22Rv1 (cell line): ENCODE measurements around the gene RIGI.

Experiments
- CTCF ChIP-seq: fragments of 450-650 bp; IDR thresholded peaks from 2 replicates; pipeline ENCODE4 v1.5.1; 2017; ENCODE audit warnings: mild to moderate bottlenecking
- ZFX ChIP-seq: fragments of 450-650 bp; IDR thresholded peaks from 2 replicates; pipeline ENCODE4 v1.6.1; 2017; ENCODE audit warnings: antibody characterized with exemption, borderline replicate concordance

GRCh38 chr9:32533816-32534215 lies 7.8 kb upstream of the RIGI start:
- TF ChIP-seq CTCF, result no peak
- TF ChIP-seq ZFX, result no peak
